OCI-LY7 (cell line): ENCODE results near the gene NCAPD2. TPM values are rescaled to one million over a fixed set of nuclear protein-coding genes. Genes with fewer than 3 reads are reported as not detected.

ENCODE experiments used
- BruUV-seq: library from RNA; stranded (reverse); fragments of 400-500 nt; replicated peaks from 2 replicates; lab custom pipeline; 2021; lab: Mats Ljungman, UMichigan
- CTCF ChIA-PET: fragments of 300-600 bp; sonication (Branson Sonifier 250); formaldehyde crosslinking; loops from one replicate; lab custom pipeline; 2022; ENCODE audit warnings: antibody characterized with exemption; ENCODE audit not compliant: unreplicated experiment; lab: Charles Lee
- POLR2A ChIA-PET: fragments of 300-600 bp; sonication (Branson Sonifier 250); formaldehyde crosslinking; loops from one replicate; lab custom pipeline; 2022; ENCODE audit warnings: antibody characterized with exemption; lab: Charles Lee
- DNase-seq: peaks from one replicate; pipeline ENCODE4 v3.0.0-alpha.2; 2015; ENCODE audit warnings: low spot score
- H2AFZ ChIP-seq: fragments of 200-600 bp; sonication (generic), shearing (Covaris generic); 2 replicates; pipeline ENCODE4 v1.6.1; 2014; ENCODE audit warnings: mild to moderate bottlenecking, antibody characterized with exemption, low read length, moderate library complexity
- H3K27ac ChIP-seq: fragments of 200-600 bp; sonication (generic); 2 replicates; pipeline ENCODE4 v1.5.1; 2014; ENCODE audit warnings: mixed run types, low read depth, mild to moderate bottlenecking, moderate library complexity, low read length, inconsistent platforms; ENCODE audit not compliant: poor library complexity, severe bottlenecking
- H3K36me3 ChIP-seq: fragments of 200-600 bp; sonication (generic); 2 replicates; pipeline ENCODE4 v1.6.1; 2014; ENCODE audit warnings: mild to moderate bottlenecking, antibody characterized with exemption, low read length, moderate library complexity, mixed read lengths; ENCODE audit not compliant: insufficient read depth
- H3K4me1 ChIP-seq: fragments of 200-600 bp; sonication (generic); 2 replicates; pipeline ENCODE4 v1.5.1; 2014; ENCODE audit warnings: mild to moderate bottlenecking, low read length; ENCODE audit not compliant: insufficient read depth, poor library complexity, severe bottlenecking
- H3K4me2 ChIP-seq: fragments of 200-600 bp; sonication (generic); 2 replicates; pipeline ENCODE4 v1.6.1; 2014; ENCODE audit warnings: mild to moderate bottlenecking, low read length
- H3K4me3 ChIP-seq: fragments of 200-600 bp; sonication (generic); 2 replicates; pipeline ENCODE4 v1.5.1; 2014; ENCODE audit warnings: mild to moderate bottlenecking, low read depth, low read length; ENCODE audit not compliant: poor library complexity, severe bottlenecking
- H3K79me2 ChIP-seq: fragments of 200-600 bp; sonication (generic); 2 replicates; pipeline ENCODE4 v1.6.1; 2016; ENCODE audit warnings: low read depth, mild to moderate bottlenecking, low read length, moderate library complexity, mixed read lengths; ENCODE audit not compliant: insufficient read depth
- H3K9me2 ChIP-seq: fragments of 200-600 bp; sonication (generic); 2 replicates; pipeline ENCODE4 v1.6.1; 2016; ENCODE audit warnings: mild to moderate bottlenecking, low read length, mixed read lengths; ENCODE audit not compliant: insufficient read depth
- H3K9me3 ChIP-seq: fragments of 200-600 bp; sonication (generic); 2 replicates; pipeline ENCODE4 v1.6.1; 2014; ENCODE audit warnings: mild to moderate bottlenecking, mixed run types, low read length, mixed read lengths
- H4K20me1 ChIP-seq: fragments of 200-600 bp; sonication (generic); 2 replicates; pipeline ENCODE4 v1.6.1; 2014; ENCODE audit warnings: mild to moderate bottlenecking, antibody characterized with exemption, low read length, moderate library complexity, mixed read lengths; ENCODE audit not compliant: insufficient read depth
- CTCF ChIP-seq: fragments of 200-600 bp; sonication (generic); conservative IDR thresholded peaks from 2 replicates; pipeline ENCODE4 v1.5.1; 2014; ENCODE audit warnings: mild to moderate bottlenecking, antibody characterized with exemption, low read length, moderate library complexity, mixed read lengths
- EZH2phosphoT487 ChIP-seq: fragments of 200-600 bp; sonication (generic); IDR thresholded peaks from 2 replicates; pipeline ENCODE4 v1.6.1; 2018; ENCODE audit warnings: low read depth, borderline replicate concordance, mild to moderate bottlenecking, mixed run types, antibody characterized with exemption, low read length, moderate library complexity, mixed read lengths
- intact Hi-C: fragments of 100-400 bp; cut with micrococcal nuclease; formaldehyde crosslinking; loops from one replicate; pipeline ENCODE4 v1.10.0; 2022; ENCODE audit not compliant: unreplicated experiment
- total RNA-seq, 2 experiments: library from RNA; depleted of rRNA in 1 of 2; stranded (reverse); fragments of >200 nt in 1 of 2; shearing (Covaris generic) in 1 of 2; gene quantifications; 2 replicates each; pipeline ENCODE4 v1.2.3, GENCODE V29; 2014 to 2022

The NCAPD2 gene
- total RNA-seq, 2 experiments from 2014 or later: 157 to 225 TPM

- peaks cover 81% of the 10 kb centered on the region for H3K36me3 ChIP-seq
- POLR2A ChIA-PET: no interaction called here
These were observed 54.7 kb downstream of the NCAPD2 start for GRCh38 chr12:6548556-6548955.

GRCh38 chr12:6548966-6549683, 55.2 kb downstream of the NCAPD2 start:
- H3K9me3 ChIP-seq: no peaks in the 10 kb centered on the region
- no peak overlapping the region for H3K4me3 ChIP-seq
- no peaks in the 10 kb centered on the region for H3K9me2 ChIP-seq
- H4K20me1 ChIP-seq: no peaks in the 10 kb centered on the region; the same call in 1 of the 2 replicates
- POLR2A ChIA-PET: no interaction called here
- no peak overlapping the region for H2AFZ ChIP-seq
- intact Hi-C loops: no loop called here
- peaks cover 8% of the 10 kb centered on the region for H3K4me1 ChIP-seq
- CTCF ChIA-PET: interaction anchor here (0.6 kb wide), 1 partner anchor 54 kb away, joined by 3 read pairs; no protein-coding TSS in a partner anchor
- BruUV-seq: no TSS peak
- no peak for DNase-seq
- H3K36me3 ChIP-seq: peaks cover 84% of the 10 kb centered on the region
- TF ChIP-seq EZH2phosphoT487 (no peak), CTCF (no peak)
- no peak overlapping the region for H3K27ac ChIP-seq
- H3K79me2 ChIP-seq: peaks cover 27% of the 10 kb centered on the region; the same call in 1 of the 2 replicates
- no peak overlapping the region for H3K4me2 ChIP-seq

More at GRCh38 chr12:6548556-6548955, 54.7 kb downstream of the NCAPD2 start:
- H3K4me3 ChIP-seq: no peak overlapping the region
- H3K79me2 ChIP-seq: peaks cover 23% of the 10 kb centered on the region; the same call in 1 of the 2 replicates
- no TSS peak for BruUV-seq
- no peak overlapping the region for H3K4me2 ChIP-seq
- intact Hi-C loops: no loop called here
- no peaks in the 10 kb centered on the region; the same call in 1 of the 2 replicates for H4K20me1 ChIP-seq
- peaks cover 5% of the 10 kb centered on the region for H3K4me1 ChIP-seq
- no peaks in the 10 kb centered on the region for H3K9me3 ChIP-seq
- no peaks in the 10 kb centered on the region for H3K9me2 ChIP-seq
- H2AFZ ChIP-seq: no peak overlapping the region
- no peak overlapping the region for H3K27ac ChIP-seq
- TF ChIP-seq EZH2phosphoT487 (no peak), CTCF (no peak)
- DNase-seq: no peak
- CTCF ChIA-PET: no interaction called here

DNA sequence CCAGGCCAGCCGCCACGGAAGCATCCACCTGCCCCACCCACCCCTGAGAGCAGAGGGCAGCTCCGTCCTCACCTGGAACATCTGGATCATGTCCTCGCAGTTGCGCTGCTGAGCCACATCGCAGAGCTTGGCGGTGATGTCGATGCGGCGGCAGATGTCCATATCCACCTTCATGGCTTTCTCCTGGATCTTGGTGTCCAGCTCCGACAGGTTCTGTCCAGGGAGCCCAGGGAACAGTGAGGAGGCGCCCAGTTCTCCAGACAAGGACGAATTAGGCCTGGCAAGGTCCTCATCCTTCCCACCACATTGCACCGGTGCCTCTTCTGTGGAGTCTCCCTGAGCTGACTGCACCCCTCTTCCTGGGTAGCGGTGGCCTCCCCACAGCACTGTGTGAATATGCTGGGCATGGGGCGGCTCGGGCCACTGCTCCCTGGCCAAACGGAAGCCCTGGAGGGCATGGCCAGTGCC, 55.8 kb downstream of the NCAPD2 start:
- Histone ChIP-seq H3K4me3 (no peak overlapping the region), H3K9me3 (no peaks in the 10 kb centered on the region), H2AFZ (no peak overlapping the region), H3K36me3 (peaks cover 78% of the 10 kb centered on the region), H3K4me2 (no peak overlapping the region), H3K79me2 (peaks cover 32% of the 10 kb centered on the region), H3K27ac (no peak overlapping the region), H3K4me1 (peaks cover 14% of the 10 kb centered on the region), H3K9me2 (no peaks in the 10 kb centered on the region), H4K20me1 (no peaks in the 10 kb centered on the region; the same call in 1 of the 2 replicates)
- POLR2A ChIA-PET: no interaction called here
- DNase-seq: no peak
- no peak for TF ChIP-seq EZH2phosphoT487
- no peak for TF ChIP-seq CTCF
- intact Hi-C loops: no loop called here
- CTCF ChIA-PET: no interaction called here
- no TSS peak for BruUV-seq
